Gastrocnemius medialis (tissue), 4 donors: ENCODE results near the gene ITGB2. TPM values are rescaled to one million over a fixed set of nuclear protein-coding genes. Genes with fewer than 3 reads are reported as not detected.

Experiments
- ATAC-seq, 2 donors: fragments of 150-250 bp; one replicate each; pipeline ENCODE4 v1.9.1; 2016
- DNase-seq, 2 donors: peaks; one replicate each; pipeline ENCODE4 v3.0.0-alpha.2; 2019
- H3K27ac ChIP-seq, 4 donors: fragments of 200-600 bp; sonication (generic); 1 replicate in 1 of 4; 2 replicates in 3 of 4; pipeline ENCODE4 v1.5.1; 2016 to 2018; ENCODE audit warnings: mild to moderate bottlenecking in 2 of 4, moderate library complexity in 1 of 4
- H3K27me3 ChIP-seq, 3 donors: fragments of 200-600 bp; sonication (generic) in 2 of 3; 1 replicate in 1 of 3; 2 replicates in 2 of 3; pipeline versions ENCODE4 v1.5.1 to v1.6.0; 2016 to 2019; ENCODE audit warnings: mild to moderate bottlenecking in 1 of 3, moderate library complexity in 1 of 3
- H3K36me3 ChIP-seq, 2 donors: fragments of 200-600 bp; sonication (generic) in 1 of 2; one replicate each; pipeline ENCODE4 v1.5.1; 2017 to 2018
- H3K4me1 ChIP-seq, 2 donors: fragments of 200-600 bp; sonication (generic) in 1 of 2; one replicate each; pipeline ENCODE4 v1.5.1; 2016 to 2017; ENCODE audit warnings: mild to moderate bottlenecking in 2 of 2
- H3K4me3 ChIP-seq, 4 donors: fragments of 200-600 bp; sonication (generic) in 3 of 4; 1 replicate in 1 of 4; 2 replicates in 3 of 4; pipeline ENCODE4 v1.5.1; 2016 to 2019; ENCODE audit warnings: mild to moderate bottlenecking in 2 of 4
- H3K9me3 ChIP-seq, 3 donors: fragments of 200-600 bp; sonication (generic) in 2 of 3; 1 replicate in 1 of 3; 2 replicates in 2 of 3; pipeline ENCODE4 v1.5.1; 2016 to 2019
- CTCF ChIP-seq, 5 experiments: fragments of 450-650 bp in 3 of 5; fragments of 200-600 bp in 2 of 5; sonication (generic) in 2 of 5; IDR thresholded peaks in 4 of 5; conservative IDR thresholded peaks in 1 of 5; 1 replicate in 4 of 5; 2 replicates in 1 of 5; pipeline ENCODE4 v1.5.1; 2016 to 2019; ENCODE audit warnings: antibody characterized with exemption in 5 of 5, mild to moderate bottlenecking in 3 of 5, moderate library complexity in 3 of 5
- POLR2A ChIP-seq, 2 donors: fragments of 450-650 bp; IDR thresholded peaks; one replicate each; pipeline ENCODE4 v1.6.1; 2017; ENCODE audit warnings: antibody characterized with exemption in 2 of 2, mild to moderate bottlenecking in 2 of 2, moderate library complexity in 2 of 2
- in situ Hi-C, 4 donors: fragments of 200-750 bp; cut with MboI; loops; one replicate each; pipeline versions ENCODE4 v1.15.0 to v1.8.0; 2017; ENCODE audit warnings: low sequenced_read_pairs in 4 of 4
- intact Hi-C: fragments of 100-400 bp; cut with DNase I; formaldehyde crosslinking; loops from one replicate; pipeline ENCODE4 v1.15.1; 2023; ENCODE audit warnings: low total_unique reads
- total RNA-seq, 4 donors: library from RNA; depleted of rRNA; stranded (reverse); fragments of >200 nt; gene quantifications; one replicate each; pipeline versions ENCODE4 v1.1.0 to v1.2.3, GENCODE V29; 2016

The ITGB2 gene
- total RNA-seq, 4 donors from 2014 or later = 10.9 to 41.7 (median 27.4) TPM

GRCh38 chr21:44951186-44951915 is 30.7 kb upstream of the ITGB2 start:
- Histone ChIP-seq H3K27me3 (no peaks in the 10 kb centered on the region), H3K9me3 (no peaks in the 10 kb centered on the region), H3K4me1 (peaks cover 61 to 66% of the 10 kb centered on the region in 2 donors), H3K4me3 (no peak overlapping the region), H3K27ac (peak overlapping the region in 3 of 4 donors; percentile 90 to 99 (median 96)), H3K36me3 (no peaks in the 10 kb centered on the region)
- no peak for ATAC-seq
- DNase-seq = no peak
- TF ChIP-seq CTCF (IDR thresholded peaks at IDR 0.05 in 4 of 5, conservative IDR thresholded peaks at IDR 0.05 in 1 of 5) = no peak
- no peak for TF ChIP-seq POLR2A (IDR thresholded peaks at IDR 0.05)
- intact Hi-C loops = loop anchor here (5.0 kb wide), 2 partner anchors 51 to 336 kb away; partner anchors contain the start of gene POFUT2
- in situ Hi-C loops = loop anchor here in 2 of 4 donors (5.0 to 10.0 kb wide), 2 partner anchors 93 to 181 kb away; no protein-coding TSS in a partner anchor

GRCh38 chr21:44950351-44950750 is 29.7 kb upstream of the ITGB2 start:
- ATAC-seq = no peak
- Histone ChIP-seq H3K27me3 (no peaks in the 10 kb centered on the region), H3K36me3 (no peaks in the 10 kb centered on the region), H3K4me1 (peaks cover 64 to 66% of the 10 kb centered on the region in 2 donors), H3K9me3 (no peaks in the 10 kb centered on the region), H3K4me3 (no peak overlapping the region), H3K27ac (peak overlapping the region; percentile 29 to 94 (median 50))
- intact Hi-C loops (loop anchor here (5.0 kb wide), 2 partner anchors 52 to 337 kb away; partner anchors contain the start of gene POFUT2), in situ Hi-C loops (loop anchor here in 2 of 4 donors (5.0 to 10.0 kb wide), 2 partner anchors 94 to 182 kb away; no protein-coding TSS in a partner anchor)
- peak in 1 of 2 donors; percentile 34 for DNase-seq
- TF ChIP-seq POLR2A (IDR thresholded peaks at IDR 0.05) (no peak), CTCF (IDR thresholded peaks at IDR 0.05 in 4 of 5, conservative IDR thresholded peaks at IDR 0.05 in 1 of 5) (no peak)

- Histone ChIP-seq H3K27me3 (no peaks in the 10 kb centered on the region), H3K36me3 (peaks cover 0 to 5% of the 10 kb centered on the region in 2 donors), H3K4me1 (peaks cover 63 to 64% of the 10 kb centered on the region in 2 donors), H3K27ac (peak overlapping the region; percentile 47 to 96 (median 92)), H3K9me3 (no peaks in the 10 kb centered on the region), H3K4me3 (no peak overlapping the region)
- in situ Hi-C loops (loop anchor here (5.0 to 25.0 kb wide), 5 partner anchors 95 to 338 kb away; partner anchors contain the start of gene POFUT2 (in 1 of the 4)), intact Hi-C loops (loop anchor here (1.0 to 5.0 kb wide), 3 partner anchors 53 to 338 kb away; partner anchors contain the start of gene POFUT2)
- peak in 1 of 2 donors; percentile 8 for TF ChIP-seq POLR2A (IDR thresholded peaks at IDR 0.05)
- peak; percentile 90 to 98 (median 96) for TF ChIP-seq CTCF (IDR thresholded peaks at IDR 0.05 in 4 of 5, conservative IDR thresholded peaks at IDR 0.05 in 1 of 5)
- ATAC-seq = peak; percentile 40 to 53
- DNase-seq = peak; percentile 82 to 94
Measured at GRCh38 chr21:44949779-44950198, 29.1 kb upstream of the ITGB2 start.

GRCh38 chr21:44949161-44949778 is 28.6 kb upstream of the ITGB2 start:
- in situ Hi-C loops = loop anchor here (5.0 to 25.0 kb wide), 4 partner anchors 98 to 338 kb away; partner anchors contain the start of gene POFUT2 (in 1 of the 4)
- intact Hi-C loops = loop anchor here (1.0 kb wide), 1 partner anchor 188 kb away; no protein-coding TSS in a partner anchor
- no peak for ATAC-seq
- Histone ChIP-seq H3K36me3 (peaks cover 0 to 11% of the 10 kb centered on the region in 2 donors), H3K9me3 (no peaks in the 10 kb centered on the region), H3K27ac (peak overlapping the region; percentile 47 to 96 (median 92)), H3K27me3 (no peaks in the 10 kb centered on the region), H3K4me3 (no peak overlapping the region), H3K4me1 (peaks cover 58 to 63% of the 10 kb centered on the region in 2 donors)
- no peak for TF ChIP-seq CTCF (IDR thresholded peaks at IDR 0.05 in 4 of 5, conservative IDR thresholded peaks at IDR 0.05 in 1 of 5)
- DNase-seq = no peak
